HTR-8/SVneo (cell line): ENCODE results near the gene SRP54.
A peak's percentile ranks its signal among the peaks of the same experiment; 100 is the strongest.
"Not testable (repeated sequence)": the region's sequence is repeated elsewhere in the genome, so short reads cannot be mapped to it uniquely, and the experiment has no call there.

Experiments
- DNase-seq: peaks from one replicate; pipeline ENCODE4 v3.0.0; 2011; ENCODE audit warnings: low spot score, mixed read lengths; ENCODE audit not compliant: insufficient read length
- FAIRE-seq: peaks from 2 replicates; lab custom pipeline; 2011; peaks lifted over from hg19 to GRCh38; lab: Jason Lieb, UNC

Gene SRP54

GRCh38 chr14:35044939-35045797, 62.4 kb downstream of the SRP54 start:
- DNase-seq, result peak; percentile 21
- FAIRE-seq, result no peak

- FAIRE-seq (no peak), DNase-seq (no peak)
Observed at GRCh38 chr14:35045798-35046047, 62.9 kb downstream of the SRP54 start.

DNA sequence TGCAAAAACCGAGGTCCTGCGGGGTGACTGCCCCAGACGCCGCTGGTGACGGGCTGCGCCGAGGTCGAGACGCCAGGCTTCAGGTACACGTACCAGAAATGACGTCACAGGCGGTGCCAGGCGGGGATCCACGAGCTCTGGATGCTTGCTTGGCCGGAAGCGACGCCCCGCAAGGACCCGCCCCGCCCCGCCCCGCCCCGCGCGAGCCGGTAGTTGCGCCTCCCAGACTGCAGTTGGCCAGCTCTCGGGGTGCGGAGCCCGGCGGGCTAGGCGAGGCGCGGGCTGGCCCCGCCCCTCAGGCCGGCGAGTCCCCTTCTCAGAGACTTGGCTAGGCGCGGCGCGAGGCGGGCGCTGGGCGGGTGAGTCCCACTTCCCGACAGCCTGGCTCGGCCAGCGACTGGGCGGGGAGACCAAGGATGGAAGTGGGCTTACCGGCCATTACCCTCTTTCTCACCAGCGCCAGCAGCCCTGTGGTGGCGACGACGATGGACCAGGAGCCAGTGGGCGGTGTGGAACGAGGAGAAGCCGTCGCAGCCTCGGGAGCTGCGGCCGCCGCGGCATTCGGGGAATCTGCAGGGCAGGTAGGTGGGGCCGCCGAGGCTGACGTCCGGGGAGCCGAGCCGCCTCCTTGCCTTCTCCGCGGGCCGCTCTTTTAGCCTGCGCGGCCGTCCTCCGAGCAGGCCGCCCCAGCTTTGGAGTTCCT, 63.4 kb downstream of the SRP54 start, which contains the start of gene FAM177A1:
TSS of gene FAM177A1 (plus strand) at position 225 of the 703 bp plus-strand sequence. CDS start at position 417, 192 bp downstream.
- DNase-seq (peak; percentile 98), FAIRE-seq (peak; percentile 86)

DNA sequence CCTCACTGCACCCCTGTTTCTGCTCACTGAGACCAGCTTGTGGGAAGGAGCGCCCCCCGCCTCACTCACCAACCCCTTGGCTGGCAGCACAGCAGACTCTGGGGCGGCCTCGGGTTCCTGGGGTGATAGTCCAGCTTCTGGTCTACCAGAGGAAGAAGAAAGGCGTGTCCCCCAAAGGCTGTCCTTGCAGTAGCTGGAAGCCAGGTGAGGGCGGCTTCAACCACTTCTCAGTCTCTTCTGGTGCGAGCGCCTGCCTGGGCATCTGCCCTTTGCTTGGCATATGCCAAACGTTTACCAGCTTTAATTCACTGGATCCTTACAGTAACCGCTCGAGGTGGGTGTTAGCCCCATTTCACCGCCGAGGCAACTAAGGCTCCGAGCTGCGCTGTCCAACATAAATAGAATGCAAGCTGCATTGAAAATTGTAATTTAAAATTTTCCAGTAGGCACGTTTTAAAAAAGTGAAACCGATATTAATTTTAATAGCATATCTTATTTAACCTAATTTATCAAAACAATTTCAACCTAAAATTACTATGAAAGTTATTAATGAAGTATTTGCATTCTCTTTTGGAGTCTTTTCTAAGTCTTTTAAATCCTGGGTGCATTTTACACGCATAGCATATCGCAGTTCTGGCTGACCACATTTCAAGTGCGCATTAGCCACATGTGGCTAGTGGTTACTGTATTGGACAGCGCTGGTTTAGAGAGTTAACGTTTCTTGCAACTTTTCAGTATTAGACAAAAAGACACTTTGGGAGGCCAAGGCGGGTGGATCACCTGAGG, 64.2 kb downstream of the SRP54 start:
- no peak for DNase-seq
- no peak for FAIRE-seq

DNA sequence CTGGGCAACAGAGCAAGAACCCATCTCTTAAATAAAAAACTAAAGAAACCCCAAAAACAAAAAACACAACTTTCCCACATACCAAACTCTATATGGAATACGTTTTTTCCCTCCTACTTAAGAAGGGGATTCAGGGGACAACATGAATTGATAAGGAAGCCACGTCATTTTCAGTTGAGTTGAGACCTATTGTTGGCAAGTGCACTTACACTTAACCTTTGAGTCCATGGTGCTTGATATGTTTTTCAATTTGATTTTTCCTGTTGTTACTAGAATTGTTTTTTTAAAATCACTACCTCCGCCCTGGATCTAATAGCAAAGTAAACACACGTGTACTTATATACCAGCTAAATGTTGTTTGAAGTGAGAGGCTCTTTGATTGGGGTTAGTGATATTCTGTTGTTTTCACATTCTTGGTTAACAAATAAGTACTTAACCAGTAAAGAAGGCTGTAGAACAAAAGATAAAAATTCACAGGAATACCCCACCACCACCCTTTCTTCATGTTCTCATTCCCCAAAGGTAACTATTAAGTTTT, 65.3 kb downstream of the SRP54 start:
- FAIRE-seq (no peak), DNase-seq (no peak)

DNA sequence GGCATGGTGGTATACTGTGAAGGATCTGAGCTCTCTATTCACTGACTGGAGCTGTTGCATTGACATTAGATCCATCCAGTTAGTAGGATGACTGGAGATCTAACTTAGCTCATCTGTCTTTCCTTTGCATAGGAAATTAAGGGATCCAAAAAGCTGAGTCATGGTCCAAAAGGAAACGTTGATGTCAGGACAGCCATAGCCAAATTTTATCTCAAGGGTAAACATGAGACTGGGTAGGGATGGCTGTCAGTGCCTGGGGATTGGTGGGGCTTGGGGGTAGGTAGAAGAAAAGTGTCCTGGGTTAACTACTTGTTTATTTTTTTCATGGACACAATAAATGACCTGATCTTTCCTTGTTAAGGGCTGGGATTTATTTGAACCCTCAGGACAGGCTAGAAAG, 67.9 kb downstream of the SRP54 start:
- FAIRE-seq, result no peak
- DNase-seq, result no peak

- no peak for DNase-seq
- no peak for FAIRE-seq
Observed at GRCh38 chr14:35051796-35052195, 69.0 kb downstream of the SRP54 start.

DNA sequence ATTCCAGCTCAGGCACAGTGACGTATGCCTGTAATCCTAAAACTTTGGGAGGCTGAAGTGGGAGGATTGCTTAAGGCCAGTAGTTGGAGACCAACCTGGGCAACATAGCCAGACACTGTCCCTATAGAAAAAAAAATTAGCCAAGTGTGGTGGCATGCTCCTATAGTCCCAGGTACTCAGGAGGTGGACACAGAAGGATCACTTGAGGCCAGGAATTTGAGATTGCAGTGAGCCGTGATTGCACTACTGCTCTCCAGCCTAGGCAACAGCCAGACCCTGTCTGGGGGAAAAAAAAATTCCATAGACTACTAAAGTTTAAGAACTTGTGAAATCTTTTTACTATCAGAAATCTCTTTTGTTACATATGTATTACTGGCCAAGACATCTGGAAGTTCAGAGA, 69.8 kb downstream of the SRP54 start:
- DNase-seq (no peak), FAIRE-seq (no peak)

DNA sequence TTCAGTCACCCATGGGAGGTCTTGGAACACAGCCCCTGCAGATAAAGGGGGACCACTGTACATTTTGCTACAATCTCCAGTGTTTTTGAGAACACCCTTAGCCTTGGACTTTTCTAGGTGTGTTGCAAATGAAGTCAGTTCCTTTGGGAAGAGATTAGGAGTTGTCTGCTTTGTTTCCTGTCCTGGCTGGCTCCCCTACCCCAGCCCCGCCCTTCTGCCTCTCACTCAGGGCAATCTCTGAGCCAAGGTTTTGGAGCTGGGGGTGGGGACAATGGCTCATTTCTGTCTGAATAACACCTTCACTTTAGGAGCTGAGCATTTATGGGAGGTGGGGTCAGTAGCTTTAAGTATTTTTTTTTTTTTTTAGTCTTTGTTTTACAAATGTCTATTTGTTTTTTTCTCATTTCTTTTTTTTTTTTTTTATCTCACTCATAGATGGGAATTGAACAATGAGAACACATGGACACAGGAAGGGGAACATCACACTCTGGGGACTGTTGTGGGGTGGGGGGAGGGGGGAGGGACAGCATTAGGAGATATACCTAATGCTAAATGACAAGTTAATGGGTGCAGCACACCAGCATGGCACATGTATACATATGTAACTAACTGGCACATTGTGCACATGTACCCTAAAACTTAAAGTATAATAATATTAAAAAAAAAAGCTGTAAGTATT, 78.5 kb downstream of the SRP54 start:
- not testable (repeated sequence) for FAIRE-seq, DNase-seq

DNA sequence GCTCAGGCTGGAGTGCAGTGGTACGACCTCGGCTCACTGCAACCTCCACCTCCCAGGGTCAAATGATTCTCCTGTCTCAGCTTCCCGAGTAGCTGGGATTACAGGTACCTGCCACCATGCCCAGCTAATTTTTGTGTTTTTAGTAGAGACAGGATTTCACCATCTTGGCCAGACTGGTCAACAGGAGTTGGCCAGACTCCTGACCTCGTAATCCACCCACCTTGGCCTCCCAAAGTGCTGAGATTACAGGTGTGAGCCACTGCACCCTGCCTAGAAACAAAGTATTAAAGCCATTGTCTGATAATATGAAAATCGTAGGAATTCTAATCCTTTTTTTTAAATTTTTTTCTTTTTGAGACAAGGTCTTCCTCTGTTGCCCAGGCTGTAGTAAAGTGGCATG, 82.9 kb downstream of the SRP54 start:
- not testable (repeated sequence) for FAIRE-seq, DNase-seq

GRCh38 chr14:35068238-35069012, 85.6 kb downstream of the SRP54 start:
- DNase-seq (no peak), FAIRE-seq (no peak)

DNA sequence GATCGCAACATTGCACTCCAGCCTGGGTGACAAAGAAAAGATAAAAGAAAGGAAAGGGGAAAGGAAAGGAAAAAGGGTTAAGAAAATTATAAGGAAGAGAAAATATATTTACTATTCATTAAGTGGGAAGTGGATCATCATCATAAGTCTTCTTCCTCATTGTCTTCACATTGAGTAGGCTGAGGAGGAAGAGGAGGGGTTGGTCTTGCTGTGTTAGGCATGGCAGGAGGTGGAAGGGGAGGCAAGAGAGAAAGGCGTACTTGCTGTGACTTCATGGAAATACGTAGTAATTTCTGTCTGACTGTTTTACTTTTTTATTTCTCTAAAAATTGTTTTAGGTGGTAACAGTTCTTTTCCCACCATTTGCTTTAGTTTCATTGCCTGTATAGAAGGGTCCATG, 89.4 kb downstream of the SRP54 start:
- no peak for DNase-seq

GRCh38 chr14:35073486-35073885, 90.7 kb downstream of the SRP54 start:
- DNase-seq, result no peak
- no peak for FAIRE-seq

More for the DNA sequence above, 89.4 kb downstream of the SRP54 start:
- no peak for FAIRE-seq

- FAIRE-seq, result no peak
- DNase-seq, result no peak
Observed at GRCh38 chr14:35078082-35078481, 95.3 kb downstream of the SRP54 start.
